SH-SY5Y (cell line): ENCODE measurements around the gene GP1BB.

Experiments
- GATA2 ChIP-seq: IDR thresholded peaks from 2 replicates; pipeline ENCODE4 v1.6.1; 2011; ENCODE audit warnings: mild to moderate bottlenecking, low read depth, low read length
- GATA3 ChIP-seq: IDR thresholded peaks from 2 replicates; pipeline ENCODE4 v1.6.1; 2011; ENCODE audit warnings: low read depth, mild to moderate bottlenecking, low read length, moderate library complexity

The GP1BB gene

DNA sequence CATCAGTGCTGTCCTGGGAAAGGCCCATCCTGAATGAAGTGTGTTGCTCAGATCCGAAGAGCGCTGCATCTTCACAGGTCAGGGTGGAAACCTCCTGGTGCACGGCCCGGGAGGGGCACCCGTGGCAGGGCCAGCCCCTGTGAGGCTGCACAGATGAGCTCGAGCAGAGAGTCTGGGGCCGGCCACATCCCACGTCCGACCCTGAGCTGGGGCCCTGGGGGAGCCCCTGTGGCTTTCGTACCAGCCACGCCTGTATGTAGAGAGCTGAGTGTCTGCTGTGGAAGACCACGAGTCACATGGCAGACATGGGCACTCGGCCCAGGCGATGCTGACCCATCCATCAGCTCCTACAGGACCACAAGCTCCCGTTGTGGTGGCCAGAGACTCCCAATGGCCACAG, 33.9 kb upstream of the GP1BB start:
- no peak for TF ChIP-seq GATA2
- TF ChIP-seq GATA3 = no peak

DNA sequence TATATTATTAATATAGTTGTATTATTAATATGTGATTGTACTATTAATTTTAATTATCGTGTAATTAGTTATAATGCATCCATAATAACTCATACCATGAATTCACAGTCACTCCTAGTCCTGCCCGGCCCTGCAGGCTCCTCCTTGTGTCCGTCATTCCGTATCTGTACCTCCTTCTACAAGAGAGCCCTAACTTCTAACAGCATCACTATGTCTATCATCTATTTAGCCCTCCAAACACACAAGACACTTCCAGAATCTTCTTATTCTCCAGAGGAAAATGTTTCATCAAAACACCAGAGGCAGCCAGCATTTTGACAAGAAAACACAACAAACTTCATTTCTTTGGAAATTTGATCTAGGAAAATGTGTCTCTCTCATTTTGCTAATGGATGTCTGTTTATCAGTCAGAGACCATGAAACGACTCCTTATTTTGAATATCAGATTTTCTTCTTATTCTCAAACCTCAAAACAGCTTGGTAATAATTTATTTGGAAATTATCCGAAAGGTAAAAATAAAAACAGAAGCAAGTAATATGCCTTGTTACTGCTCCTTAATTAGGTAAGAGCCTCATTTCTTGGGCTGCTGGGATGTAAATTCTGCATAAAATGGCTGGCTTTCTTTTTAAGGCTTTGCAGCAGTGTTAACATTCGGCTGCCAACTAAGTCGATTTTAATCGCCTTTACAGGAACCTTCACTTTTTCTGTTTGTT, 32.2 kb upstream of the GP1BB start:
- TF ChIP-seq GATA3 (no peak), GATA2 (no peak)

DNA sequence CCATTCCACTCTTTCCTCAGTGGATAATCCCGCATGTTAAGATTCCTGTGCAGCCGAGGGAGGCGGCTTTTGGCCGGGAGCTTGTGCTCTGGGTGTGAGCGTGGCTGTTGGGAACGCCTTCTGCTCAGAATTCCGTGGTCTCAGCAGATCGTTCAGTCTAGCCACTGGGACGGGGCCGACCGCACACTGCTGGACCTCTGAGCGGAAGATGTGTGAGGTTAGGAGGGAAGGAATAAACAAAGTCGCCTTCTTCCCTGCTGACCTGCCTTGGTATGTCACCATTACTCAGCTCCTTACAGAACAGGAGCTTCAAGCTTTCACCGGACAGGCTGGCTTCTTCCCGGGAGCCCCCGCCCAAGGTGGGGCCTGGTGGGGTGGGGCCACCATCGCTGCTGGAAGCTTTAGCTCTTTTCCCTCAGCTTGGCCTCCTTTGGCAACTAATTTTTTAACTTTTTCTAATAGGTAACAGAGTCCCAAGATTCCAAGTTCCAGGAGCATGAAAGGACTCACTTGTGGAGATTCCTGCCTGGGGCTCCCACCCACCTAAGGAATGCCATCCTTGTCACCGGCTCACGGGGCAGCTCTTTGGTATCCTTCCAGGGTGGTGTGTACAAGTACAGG, 31.5 kb upstream of the GP1BB start:
- TF ChIP-seq GATA2 (no peak), GATA3 (no peak)

DNA sequence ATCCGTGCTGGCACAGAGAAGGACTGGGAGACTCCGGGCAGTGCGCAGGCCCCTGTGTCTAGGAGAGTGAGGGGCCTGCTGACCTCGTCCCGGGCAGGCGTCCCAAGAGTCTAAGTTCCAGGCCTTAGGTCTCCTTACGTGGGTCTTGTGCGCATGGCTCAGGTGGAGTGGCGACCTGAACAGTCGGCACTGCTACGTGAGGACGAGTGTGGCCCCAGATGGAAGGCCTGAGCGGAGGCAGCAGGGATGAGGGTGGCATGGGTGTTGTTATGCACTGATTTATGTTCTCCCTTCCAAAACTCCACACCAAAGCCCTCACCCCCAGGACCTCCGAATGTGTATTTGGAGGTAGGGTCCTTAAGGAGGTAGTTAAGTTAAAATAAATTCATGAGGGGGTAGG, 29.8 kb upstream of the GP1BB start:
- TF ChIP-seq GATA3 (no peak), GATA2 (no peak)

DNA sequence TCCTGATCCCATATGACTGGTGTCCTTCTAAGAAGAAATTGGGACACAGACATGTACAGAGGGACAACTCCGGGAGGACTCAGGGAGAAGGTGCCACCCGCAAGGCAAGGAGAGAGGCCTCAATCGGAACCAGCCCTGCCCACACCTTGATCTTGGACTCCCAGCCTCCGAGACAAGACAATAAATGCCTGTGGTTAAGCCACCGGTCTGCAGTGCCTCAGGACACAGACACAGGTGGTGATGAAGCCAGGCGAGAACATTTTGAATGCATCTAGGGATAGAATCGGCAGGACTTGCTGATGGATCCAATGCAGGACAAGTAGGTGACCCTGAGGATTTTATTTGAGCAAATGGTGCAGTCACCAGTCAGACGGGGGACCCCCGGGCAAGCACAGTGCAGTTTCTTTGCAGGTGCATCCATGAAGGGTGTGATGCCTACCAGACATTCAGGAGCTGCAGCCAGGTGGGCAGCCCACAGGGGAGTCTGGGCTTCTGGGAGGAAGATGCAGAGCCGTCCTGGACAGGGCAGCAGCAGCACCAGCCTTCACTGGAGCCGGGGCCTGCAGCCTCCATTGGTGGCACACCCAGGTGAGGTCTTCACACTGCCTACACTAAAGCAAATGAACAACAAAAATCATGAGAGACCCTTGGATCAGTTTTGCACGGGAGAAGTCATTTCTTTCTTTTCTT, 29.2 kb upstream of the GP1BB start:
- TF ChIP-seq GATA3 (no peak), GATA2 (no peak)

DNA sequence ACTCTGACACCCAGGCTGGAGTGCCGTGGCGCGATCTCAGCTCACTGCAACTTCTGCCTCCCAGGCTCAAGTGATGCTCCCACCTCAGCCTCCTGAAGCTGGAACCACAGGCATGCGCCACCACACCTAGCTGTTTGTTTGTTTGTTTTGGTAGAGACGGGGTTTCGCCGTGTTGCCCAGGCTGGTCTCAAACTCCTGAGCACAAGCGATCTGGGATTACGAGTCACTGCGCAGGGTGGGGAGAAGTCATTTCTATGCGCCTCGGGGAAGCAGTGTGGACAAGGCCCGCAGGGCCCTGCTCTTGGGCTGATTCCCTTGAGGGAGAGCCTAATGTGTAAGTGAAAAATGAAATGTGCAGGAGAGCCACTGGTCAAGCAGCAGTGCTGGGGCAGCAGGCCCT, 28.6 kb upstream of the GP1BB start:
- no peak for TF ChIP-seq GATA3
- no peak for TF ChIP-seq GATA2

DNA sequence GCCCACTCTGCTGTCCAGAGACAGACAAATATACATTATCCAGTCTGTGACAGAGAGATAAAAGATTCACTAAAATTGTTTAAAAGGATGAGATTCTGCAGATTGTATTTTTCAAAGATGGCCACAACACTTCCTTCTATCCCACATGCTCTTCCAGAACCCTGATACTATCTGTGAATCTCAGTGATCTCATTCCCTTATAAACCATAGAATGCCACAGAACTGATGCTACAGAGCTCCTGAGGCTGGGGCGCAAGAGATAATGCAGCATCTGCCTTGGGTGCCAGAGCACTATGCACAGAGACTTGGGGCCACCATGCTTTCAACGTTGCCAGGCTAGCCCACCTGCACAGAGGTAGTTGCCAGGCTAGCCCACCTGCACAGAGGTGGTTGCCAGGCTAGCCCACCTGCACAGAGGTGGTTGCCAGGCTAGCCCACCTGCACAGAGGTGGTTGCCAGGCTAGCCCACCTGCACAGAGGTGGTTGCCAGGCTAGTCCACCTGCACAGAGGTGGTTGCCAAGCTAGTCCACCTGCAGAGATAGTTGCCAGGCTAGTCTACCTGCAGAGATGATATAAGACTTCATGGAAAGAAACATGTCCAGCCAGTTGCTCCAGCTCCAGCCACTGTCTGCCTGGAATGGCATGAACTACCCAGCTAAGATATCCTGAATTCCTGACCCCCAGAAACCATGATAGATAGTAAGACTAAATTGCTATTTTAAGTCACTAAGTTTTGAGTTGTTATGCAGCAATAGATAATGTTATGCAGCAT, 26.6 kb upstream of the GP1BB start:
- TF ChIP-seq GATA3 (peak; percentile 82), GATA2 (peak; percentile 87)

DNA sequence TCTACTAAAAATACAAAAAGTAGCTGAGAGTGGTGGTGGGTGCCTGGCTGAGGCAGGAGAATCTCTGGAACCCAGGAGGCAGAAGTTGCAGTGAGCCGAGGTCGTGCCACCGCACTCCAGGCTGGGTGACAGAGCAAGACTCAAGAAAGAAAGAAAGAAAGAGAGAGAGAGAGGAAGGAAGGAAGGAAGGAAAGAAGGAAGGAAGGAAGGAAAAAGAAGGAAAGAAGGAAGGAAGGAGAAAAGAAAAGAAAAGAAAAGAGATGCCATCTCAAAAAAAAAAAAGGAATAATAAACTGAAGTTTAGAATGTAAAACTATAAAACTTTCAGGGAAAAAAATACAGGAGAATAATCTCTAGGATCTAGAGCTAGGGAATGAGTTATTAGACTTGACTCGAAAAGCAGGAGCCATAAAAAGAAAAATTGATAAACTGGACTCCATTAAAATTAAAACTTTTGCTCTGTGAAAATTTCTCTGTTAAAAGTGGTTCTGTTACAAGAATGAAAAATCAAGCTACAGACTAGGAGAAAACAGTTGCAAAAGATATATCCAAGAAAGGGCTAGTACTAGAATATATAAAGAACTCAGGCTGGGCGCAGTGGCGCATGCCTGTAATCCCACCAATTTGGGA, 22.4 kb upstream of the GP1BB start:
- no peak for TF ChIP-seq GATA2
- no peak for TF ChIP-seq GATA3

DNA sequence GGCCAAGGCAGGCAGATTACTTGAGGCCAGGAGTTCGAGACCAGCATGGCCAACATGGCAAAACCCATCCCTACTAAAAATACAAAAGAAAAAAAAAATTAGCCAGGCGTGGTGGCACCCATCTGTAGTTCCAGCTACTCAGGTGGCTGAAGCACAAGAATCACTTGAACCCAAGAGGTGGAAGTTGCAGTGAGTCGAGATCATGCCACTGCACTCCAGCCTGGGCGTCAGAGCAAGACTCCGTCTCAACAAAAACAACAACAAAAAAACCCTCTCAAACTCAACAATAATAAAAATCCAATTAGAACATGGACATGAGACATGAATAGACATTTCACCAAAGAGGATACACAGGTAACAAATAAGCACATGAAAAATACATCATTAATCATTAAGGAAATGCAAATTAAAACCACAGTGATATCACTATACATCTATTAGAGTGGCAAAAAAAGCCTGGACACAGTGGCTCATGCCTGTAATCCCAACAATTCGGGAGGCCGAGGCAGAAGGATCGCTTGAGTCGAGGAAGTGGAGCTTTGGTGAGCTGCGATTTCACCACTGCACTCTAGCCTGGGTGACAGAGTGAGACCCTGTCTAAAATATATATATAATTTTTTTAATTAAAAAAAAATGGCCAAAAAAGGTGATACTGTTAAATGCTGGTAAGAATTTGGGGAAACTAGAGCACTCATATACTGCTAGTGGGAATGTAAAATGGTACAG, 21.8 kb upstream of the GP1BB start:
- TF ChIP-seq GATA3 = no peak
- no peak for TF ChIP-seq GATA2

DNA sequence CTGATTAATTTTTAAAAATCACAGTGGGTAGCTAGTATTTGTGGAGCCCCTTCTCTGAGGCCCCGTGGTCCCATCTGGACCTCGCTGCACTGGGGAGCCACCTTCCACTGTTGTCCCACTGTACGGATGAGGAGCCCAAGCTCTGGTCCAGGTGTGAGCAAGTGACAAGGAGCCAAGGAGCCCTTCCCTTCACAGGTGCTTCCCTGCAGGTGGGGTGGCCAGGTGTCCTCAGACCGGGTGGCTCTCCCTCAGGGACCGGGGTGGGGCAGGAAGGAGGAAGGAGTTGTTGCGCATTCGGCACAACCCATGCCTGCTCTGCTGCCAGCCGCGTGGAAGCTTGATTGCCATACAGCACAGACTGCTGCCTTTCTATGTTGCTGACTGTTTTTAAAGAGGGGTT, 19.5 kb upstream of the GP1BB start:
- TF ChIP-seq GATA2 (no peak), GATA3 (no peak)

DNA sequence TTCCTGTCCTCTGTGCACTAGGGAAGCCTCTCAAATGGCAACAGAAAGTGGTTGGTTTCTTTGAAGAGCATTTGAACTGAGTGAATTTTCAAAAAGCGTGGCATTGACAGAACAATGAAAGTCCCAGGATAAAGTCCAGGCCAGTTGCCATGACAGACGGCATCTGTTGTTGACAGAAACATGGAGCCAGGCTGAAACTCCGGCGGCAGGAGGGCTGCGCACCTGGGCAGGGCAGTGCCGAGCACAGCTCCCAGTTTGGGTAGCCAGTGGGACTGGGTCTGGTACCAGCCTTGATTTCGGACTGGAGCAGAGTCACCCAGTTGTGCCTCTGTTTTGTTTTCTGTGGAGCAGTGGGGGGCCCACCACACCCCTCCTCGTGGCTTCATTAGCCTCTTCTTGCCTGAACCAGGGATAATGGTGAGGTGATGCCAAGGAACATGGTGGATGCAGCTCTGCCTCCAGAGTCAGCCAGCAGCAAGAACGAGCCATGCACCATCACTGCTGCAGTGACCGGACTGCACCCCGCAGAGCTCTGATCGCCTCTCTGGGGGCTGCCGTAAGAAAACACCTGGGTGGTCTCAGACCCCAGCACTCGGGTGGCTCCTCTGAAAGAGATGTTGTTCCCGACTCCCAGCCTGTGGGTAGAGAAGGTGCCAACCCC, 18.9 kb upstream of the GP1BB start:
- TF ChIP-seq GATA2 (no peak), GATA3 (no peak)

DNA sequence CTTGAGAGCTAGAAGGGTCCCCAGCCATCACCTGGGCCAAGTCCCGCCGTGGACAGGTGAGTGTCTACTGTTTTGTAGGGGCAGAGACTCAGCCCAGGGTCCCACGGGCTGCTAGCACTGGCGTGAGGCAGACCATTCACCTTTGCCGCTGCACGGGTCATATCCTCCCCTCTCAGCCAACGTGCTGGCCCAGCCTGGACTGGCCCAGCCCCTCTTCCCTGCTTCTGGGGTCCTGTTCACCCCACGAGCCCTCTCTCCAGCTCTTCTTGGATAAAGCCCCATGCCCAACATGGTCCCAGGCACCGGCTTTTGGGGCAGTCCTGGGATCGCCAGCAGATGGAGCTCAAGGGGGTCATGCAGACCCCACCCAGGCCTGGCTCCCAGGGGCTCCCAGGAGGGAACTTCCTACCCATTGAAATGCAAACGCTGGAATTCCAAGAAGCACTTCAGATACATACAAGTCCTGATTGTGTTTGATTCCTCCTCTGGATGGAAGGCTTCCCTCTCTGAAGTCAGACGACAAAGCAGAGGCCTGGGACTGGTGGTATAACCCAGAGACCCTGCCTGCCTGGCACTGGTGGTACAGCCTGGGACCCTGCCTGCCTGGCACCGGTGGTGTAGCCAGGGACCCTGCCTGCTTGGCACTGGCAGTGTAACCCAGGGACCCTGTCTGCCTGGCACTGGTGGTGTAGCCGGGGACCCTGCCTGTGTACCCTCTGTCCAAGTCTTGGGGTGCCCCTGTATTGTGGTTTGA, 18.0 kb upstream of the GP1BB start:
- TF ChIP-seq GATA3 = no peak
- no peak for TF ChIP-seq GATA2

DNA sequence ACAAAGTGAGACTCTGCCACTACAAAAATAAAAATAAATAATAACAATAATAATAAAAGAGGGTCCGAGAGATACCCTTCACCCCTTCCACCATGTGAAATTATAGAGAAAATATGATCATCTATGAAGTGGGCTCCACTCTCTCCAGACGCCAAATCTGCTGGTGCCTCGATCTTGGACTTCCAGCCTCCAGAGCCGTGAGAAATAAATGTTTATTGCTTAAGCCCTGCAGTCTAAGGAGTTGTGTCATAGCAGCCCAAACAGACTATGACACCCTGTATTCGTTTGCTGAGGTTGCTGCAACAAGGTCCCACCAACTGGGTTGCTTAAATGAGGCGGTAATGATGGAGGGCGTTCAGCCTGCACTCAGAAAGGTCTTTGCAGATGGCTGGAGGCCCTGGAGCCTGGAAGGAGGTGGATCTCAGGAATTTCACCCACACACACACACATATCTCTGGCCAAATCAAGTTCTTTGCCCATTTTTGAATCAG, 16.6 kb upstream of the GP1BB start:
- TF ChIP-seq GATA2 (no peak), GATA3 (no peak)
